Thoracic aorta (tissue), 2 donors: ENCODE results near the gene MCAT. TPM values are rescaled to one million over a fixed set of nuclear protein-coding genes. Genes with fewer than 3 reads are reported as not detected.

ENCODE experiments used
- ATAC-seq: fragments of 150-250 bp; one replicate; pipeline ENCODE4 v1.8.0; 2017; ENCODE audit warnings: low read depth; ENCODE audit not compliant: insufficient number of reproducible peaks, low FRiP score
- DNase-seq: peaks from one replicate; pipeline ENCODE4 v3.0.0-alpha.2; 2020; ENCODE audit warnings: low spot score
- H3K27ac ChIP-seq, 2 donors: fragments of 200-600 bp; sonication (generic); 1 replicate in 1 of 2; 2 replicates in 1 of 2; pipeline ENCODE4 v1.5.1; 2016; ENCODE audit warnings: mild to moderate bottlenecking in 2 of 2, moderate library complexity in 2 of 2
- H3K27me3 ChIP-seq: fragments of 200-600 bp; sonication (generic); replicated peaks from 2 replicates; pipeline ENCODE4 v1.6.0; 2016; ENCODE audit warnings: mild to moderate bottlenecking; ENCODE audit not compliant: insufficient read depth
- H3K36me3 ChIP-seq: fragments of 200-600 bp; sonication (generic); one replicate; pipeline ENCODE4 v1.5.1; 2016
- H3K4me1 ChIP-seq, 2 donors: fragments of 200-600 bp; sonication (generic); 1 replicate in 1 of 2; 2 replicates in 1 of 2; pipeline versions ENCODE4 v1.5.1 to v1.6.0; 2016; ENCODE audit warnings: low read depth in 2 of 2, mild to moderate bottlenecking in 1 of 2; ENCODE audit not compliant: control insufficient read depth in 1 of 2
- H3K4me3 ChIP-seq: fragments of 200-600 bp; sonication (generic); 2 replicates; pipeline ENCODE4 v1.5.1; 2016; ENCODE audit warnings: mild to moderate bottlenecking
- H3K9me3 ChIP-seq: fragments of 200-600 bp; sonication (generic); 2 replicates; pipeline ENCODE4 v1.5.1; 2016
- CTCF ChIP-seq: fragments of 200-600 bp; sonication (generic); IDR thresholded peaks from one replicate; pipeline ENCODE4 v1.5.1; 2019; ENCODE audit warnings: antibody characterized with exemption
- total RNA-seq, 2 donors: library from RNA; depleted of rRNA; stranded (reverse); fragments of >200 nt; gene quantifications; one replicate each; pipeline versions ENCODE4 v1.1.0 to v1.2.3, GENCODE V29; 2016

The MCAT gene
- total RNA-seq, 2 donors from 2014 or later = 9.5 to 16.1 TPM

- ATAC-seq = no peak
- Histone ChIP-seq H3K4me3 (no peak overlapping the region), H3K9me3 (no peaks in the 10 kb centered on the region), H3K36me3 (peaks cover 44% of the 10 kb centered on the region), H3K27ac (no peak overlapping the region), H3K27me3 (no peaks in the 10 kb centered on the region), H3K4me1 (no peaks in the 10 kb centered on the region)
- DNase-seq = no peak
- TF ChIP-seq CTCF = no peak
Measured at GRCh38 chr22:43176090-43176489, 32.9 kb upstream of the MCAT start.

- no peak overlapping the region for H3K4me3 ChIP-seq
- no peaks in the 10 kb centered on the region for H3K27me3 ChIP-seq
- H3K4me1 ChIP-seq = no peaks in the 10 kb centered on the region
- ATAC-seq (no peak), DNase-seq (no peak)
- H3K27ac ChIP-seq = no peak overlapping the region
- TF ChIP-seq CTCF = no peak
- no peaks in the 10 kb centered on the region for H3K9me3 ChIP-seq
- peaks cover 50% of the 10 kb centered on the region for H3K36me3 ChIP-seq
Measured at GRCh38 chr22:43174941-43175531, 31.8 kb upstream of the MCAT start.

GRCh38 chr22:43173976-43174720 is 30.9 kb upstream of the MCAT start:
- ATAC-seq (no peak), DNase-seq (no peak)
- H3K36me3 ChIP-seq = peaks cover 44% of the 10 kb centered on the region

GRCh38 chr22:43173566-43173965 is 30.4 kb upstream of the MCAT start:
- H3K36me3 ChIP-seq = peaks cover 39% of the 10 kb centered on the region
- no peak for TF ChIP-seq CTCF
- H3K9me3 ChIP-seq = no peaks in the 10 kb centered on the region
- DNase-seq (no peak), ATAC-seq (no peak)
- no peak overlapping the region for H3K27ac ChIP-seq
- no peaks in the 10 kb centered on the region for H3K4me1 ChIP-seq
- H3K27me3 ChIP-seq = no peaks in the 10 kb centered on the region
- no peak overlapping the region for H3K4me3 ChIP-seq

More at GRCh38 chr22:43173976-43174720, 30.9 kb upstream of the MCAT start:
- H3K4me3 ChIP-seq = no peak overlapping the region
- H3K27ac ChIP-seq = no peak overlapping the region
- no peak for TF ChIP-seq CTCF
- H3K27me3 ChIP-seq = no peaks in the 10 kb centered on the region
- H3K4me1 ChIP-seq = no peaks in the 10 kb centered on the region
- H3K9me3 ChIP-seq = no peaks in the 10 kb centered on the region

GRCh38 chr22:43172191-43172590 is 29.0 kb upstream of the MCAT start:
- Histone ChIP-seq H3K9me3 (no peaks in the 10 kb centered on the region), H3K27me3 (no peaks in the 10 kb centered on the region), H3K4me3 (no peak overlapping the region), H3K36me3 (peaks cover 46% of the 10 kb centered on the region), H3K27ac (no peak overlapping the region), H3K4me1 (no peaks in the 10 kb centered on the region)
- DNase-seq (no peak), ATAC-seq (no peak)
- TF ChIP-seq CTCF = no peak
